ENCODE results near the gene PPP1R15B.

The PPP1R15B gene

DNA sequence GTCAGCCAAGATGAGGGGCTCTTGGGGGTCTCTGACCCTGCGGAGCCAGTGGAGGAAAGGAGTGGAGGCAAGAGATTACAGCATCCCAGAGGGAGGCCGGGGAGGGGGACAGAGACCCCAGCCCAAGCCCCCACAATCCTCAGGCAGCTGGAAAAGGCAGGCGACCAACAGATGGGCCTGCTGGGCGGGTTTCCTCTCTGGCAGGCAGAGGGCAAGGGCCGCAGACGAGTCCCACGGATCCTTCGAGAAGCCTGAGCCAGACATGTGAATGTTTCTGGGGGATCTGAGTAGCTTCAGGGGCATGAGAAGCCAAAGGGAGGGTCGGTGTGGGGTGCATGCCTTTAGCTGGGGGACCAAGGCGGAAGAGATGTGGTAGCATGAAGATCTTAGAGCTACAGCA lies 49.8 kb downstream of the PPP1R15B start:
- no peak for DNase-seq

DNA sequence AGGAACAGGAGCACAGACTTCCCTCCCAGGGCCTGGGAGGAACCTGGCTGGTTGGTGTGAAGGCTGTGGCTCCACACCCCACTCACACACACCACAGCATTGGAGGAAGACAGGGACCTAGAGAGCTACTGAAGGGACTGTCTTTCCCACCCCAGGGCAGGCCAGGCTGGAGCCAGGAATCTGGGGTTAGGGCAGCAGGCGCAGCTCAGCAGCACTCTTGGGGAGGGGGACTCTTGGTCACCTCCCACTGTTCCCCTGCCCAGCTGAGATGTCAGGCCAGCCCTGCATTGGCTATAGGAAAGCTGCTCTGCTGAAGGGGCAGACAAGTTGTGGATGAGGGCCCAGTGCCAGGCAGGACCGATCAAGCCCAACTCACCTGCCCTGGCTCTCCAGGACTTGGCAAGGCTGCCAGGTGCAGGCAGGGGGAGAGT lies 50.3 kb downstream of the PPP1R15B start:
- DNase-seq = no peak

DNA sequence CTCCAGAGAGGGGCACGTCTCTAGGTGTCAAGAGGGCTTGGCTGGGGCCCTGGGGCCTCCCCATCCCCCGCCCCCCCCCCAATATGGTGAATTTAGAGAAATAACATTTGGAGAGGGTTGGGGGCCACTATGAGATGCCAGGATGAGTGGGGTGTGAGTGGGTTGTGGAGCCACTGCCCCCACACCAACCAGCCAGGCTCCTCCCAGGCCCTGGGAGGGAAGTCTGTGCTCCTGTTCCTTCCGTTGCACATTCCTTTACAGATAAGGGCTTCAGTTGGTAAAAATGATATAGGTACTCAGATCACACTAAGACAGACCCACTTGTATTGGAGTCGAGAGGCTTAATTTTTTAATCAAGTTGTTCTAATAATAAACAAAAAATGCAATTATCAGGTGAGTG lies 51.3 kb downstream of the PPP1R15B start:
- DNase-seq = no peak

DNA sequence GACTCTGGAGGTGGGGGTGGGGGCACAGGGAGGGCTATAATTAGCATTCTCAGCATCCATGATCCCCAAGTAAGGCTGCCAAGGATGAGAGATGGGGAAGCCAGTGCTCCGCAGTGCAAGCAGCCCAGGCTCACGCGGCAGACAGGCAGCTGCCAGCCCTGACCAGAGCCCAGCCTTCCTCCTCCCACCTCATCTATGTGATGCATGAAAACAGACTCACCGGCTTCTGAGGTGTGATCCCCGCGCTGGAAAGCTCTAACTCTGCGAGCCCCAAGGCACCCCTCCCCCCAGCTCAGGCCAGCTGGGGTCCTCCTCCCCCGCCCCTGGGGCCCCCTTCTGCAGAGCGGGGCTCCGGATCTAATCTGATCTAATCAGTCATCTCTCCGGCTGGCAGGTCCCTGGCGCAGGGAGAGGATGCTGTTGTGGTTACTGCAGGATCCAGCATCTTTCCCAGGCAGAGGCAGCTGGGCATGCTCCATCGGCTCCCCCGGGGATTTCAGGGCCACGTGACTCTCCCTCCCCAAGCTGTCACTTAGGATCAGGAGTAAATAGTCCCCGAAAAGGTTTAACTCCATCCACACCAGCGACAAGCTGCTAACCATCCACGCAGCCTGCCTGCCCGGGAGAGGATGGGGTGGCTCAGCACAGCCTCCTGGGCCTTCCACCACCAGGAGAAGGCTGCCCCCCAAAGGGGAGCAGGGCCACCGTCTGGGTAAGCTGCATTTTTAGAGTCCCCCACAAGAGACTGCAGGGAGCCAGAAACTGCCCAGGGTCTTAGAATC lies 52.0 kb downstream of the PPP1R15B start, which contains the start of gene PLEKHA6:
Gene PLEKHA6, minus strand, starts transcription at position 456 of the 782 bp plus-strand sequence. CDS start 86,202 bp downstream, outside the sequence.
- peak; percentile 32 to 39 for DNase-seq

DNA sequence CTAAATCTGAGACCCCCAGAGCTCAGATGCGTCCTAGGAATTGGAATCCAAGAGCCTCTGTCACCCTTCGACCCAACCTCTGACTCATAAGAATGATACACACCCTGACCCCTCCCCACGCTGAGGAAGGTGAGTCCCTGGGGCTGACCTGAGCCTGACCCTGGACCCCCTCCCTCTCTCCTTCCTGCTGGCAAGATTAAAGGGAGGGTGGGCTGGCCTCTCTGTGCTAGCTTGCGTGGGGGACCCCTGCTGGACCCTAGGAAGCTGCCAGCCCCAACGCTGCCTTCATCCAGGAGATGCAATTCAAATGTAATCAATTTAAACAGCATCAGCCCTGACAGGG lies 52.5 kb downstream of the PPP1R15B start:
- DNase-seq = no peak

DNA sequence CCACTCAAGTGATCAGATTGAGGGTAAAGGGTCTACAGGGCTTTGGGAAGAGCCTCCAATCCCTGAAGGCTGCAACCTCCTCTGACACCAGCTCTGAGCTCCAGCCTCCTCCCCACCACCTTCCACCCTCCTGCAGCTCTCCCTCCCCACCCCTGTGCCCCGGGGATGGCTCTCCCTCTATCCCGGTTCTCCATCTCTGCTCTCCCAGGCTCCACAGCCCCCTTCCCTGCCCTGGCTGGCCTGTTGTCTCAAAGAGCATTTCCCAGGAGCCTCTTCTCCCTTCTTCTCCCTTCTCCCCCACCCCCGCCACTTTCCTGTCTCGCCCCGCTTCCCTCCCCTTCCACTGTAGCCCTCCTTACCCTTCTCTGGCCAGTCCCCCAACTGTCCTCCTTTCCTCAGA lies 53.0 kb downstream of the PPP1R15B start:
- DNase-seq = no peak

DNA sequence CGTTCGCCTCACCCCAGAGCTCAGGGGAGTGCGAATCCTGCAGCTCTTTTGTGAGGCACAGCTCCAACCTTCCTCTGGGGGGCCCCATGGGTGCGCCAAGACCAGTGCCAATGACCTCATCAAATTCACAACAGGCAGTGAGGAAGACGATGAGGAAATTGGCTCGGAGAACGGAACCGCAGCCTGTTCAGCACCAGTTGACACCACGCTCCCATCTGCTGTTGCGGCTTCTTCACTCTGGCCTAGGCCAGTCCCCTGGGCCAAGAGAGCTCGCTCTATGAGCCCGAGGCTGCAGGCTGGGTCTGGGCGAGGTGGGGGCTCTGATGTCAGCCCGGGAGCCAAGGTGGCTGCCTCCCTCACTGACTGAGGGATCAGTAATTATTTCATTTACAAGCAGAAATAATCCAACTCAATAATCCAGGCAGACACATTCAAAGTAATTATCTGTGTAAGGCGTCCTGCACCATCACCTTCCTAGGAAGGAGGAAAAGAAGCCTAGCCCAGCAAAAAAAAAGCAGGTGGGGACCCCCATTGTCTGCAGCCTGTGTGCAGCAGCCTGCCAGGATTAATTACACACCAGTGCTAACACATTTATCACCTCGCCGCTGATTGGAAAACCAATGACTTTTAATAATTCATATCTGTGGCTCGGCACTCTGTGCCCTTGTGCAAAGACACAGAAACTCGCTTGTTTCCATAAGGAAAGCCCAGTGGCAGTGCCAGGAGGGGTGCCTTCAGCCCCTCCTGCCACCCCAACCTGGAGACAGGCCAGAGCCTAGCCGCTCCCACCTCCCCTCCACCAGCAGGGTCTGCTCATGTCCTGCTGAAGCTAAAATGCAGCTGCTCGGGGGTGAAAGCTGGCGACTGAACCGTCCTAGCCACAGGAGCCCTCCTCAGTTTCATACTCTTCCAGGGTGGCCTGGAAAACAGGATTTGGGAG lies 53.8 kb downstream of the PPP1R15B start:
- no peak for DNase-seq

DNA sequence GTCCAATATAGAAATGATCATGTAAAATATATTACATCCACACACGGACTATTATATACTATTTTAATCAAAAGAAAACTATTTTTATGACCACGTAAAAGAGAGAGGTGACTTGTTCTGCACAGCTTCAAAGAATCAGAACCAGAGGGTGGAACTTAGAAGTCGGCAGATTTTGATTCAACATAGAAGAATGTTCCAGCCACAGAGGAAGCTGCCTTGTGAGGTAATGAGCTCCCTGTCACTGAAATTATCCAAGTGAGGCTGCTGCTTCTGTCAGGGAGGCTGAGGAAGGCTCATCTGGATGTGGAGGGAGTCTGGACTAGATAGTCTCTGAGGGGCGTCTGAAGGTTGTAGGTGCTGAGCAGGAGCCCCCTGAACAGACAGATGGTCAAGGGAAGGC lies 54.6 kb downstream of the PPP1R15B start:
- DNase-seq = no peak

DNA sequence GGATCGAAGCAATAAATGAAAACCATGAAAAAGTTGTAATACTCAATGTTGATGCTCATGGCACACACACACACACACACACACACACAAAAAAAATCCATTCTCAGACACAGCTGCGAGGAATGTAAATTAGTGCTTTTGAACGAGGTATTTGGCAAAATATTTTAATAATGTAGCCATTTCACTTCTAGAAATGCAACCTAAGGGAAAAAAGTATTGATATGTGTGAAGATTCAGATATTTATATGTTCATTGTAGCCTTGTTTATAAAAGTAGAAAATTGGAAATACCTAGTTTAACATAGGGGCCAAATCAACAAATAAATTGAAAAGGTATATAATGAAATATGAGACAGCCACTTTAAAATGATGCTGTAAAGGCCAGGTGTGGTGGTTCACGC lies 55.7 kb downstream of the PPP1R15B start:
- DNase-seq = no peak

DNA sequence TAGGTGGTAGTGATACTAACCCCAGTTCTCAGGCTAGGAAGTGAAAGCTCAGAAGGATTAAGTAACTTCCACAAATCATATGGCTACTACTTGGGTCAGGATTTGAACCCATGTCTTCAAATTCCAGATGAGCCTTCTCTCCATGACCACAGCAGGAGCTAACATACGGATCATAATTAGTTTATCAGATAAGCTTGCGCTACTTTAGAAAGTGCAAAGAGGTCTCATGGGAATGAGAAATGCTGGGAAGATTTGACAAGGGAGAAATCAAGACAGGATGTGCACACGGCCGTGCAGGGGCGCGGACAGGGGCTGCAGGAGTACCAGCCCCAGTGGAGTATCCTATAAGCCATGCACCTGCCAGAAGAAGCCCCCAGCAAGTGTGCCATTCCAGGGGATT lies 57.0 kb downstream of the PPP1R15B start:
- no peak for DNase-seq

All from activated T-cell treated with anti-CD3 and anti-CD28 coated beads, Interleukin-2, amount 50 U/mL, for 48 hours (primary cell).